Measurements from ENCODE around the gene PKD1.

DNA sequence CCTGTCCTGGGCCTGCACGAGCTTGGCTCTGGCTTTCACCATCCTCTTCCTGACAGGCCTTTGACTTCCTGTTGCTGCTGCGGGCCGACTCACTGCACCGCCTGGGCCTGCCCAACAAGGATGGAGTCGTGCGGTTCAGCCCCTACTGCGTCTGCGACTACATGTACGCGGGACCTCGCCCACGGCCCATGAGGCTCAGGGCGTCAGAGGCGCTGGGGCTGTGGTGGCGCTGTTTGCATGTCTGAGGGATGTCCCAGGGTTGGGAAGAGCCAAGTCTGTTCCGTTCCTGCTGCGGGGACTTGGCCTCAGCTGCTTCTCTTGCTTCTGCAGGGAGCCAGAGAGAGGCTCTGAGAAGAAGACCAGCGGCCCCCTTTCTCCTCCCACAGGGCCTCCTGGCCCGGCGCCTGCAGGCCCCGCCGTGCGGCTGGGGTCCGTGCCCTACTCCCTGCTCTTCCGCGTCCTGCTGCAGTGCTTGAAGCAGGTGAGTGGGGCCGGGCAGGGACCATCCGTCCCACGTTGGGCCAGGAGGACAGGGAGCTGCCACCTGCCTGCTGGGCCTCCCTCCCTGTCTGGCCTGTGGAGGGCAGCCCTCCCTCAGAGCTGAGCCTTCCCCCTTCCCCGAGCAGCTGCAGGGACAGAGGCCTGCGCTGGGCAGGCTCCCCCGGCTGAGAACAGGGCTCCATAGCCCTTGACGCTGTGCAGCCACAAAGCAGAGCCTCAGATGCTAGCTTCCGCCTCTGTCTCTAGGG, 64.1 kb downstream of the PKD1 start:
- TF ChIP-seq, protein P1, sequence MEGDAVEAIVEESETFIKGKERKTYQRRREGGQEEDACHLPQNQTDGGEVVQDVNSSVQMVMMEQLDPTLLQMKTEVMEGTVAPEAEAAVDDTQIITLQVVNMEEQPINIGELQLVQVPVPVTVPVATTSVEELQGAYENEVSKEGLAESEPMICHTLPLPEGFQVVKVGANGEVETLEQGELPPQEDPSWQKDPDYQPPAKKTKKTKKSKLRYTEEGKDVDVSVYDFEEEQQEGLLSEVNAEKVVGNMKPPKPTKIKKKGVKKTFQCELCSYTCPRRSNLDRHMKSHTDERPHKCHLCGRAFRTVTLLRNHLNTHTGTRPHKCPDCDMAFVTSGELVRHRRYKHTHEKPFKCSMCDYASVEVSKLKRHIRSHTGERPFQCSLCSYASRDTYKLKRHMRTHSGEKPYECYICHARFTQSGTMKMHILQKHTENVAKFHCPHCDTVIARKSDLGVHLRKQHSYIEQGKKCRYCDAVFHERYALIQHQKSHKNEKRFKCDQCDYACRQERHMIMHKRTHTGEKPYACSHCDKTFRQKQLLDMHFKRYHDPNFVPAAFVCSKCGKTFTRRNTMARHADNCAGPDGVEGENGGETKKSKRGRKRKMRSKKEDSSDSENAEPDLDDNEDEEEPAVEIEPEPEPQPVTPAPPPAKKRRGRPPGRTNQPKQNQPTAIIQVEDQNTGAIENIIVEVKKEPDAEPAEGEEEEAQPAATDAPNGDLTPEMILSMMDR (IDR thresholded peaks at IDR 0.05) = no peak
- no peak for TF ChIP-seq POLR2A (IDR thresholded peaks at IDR 0.05)

Data from body of pancreas (tissue), 4 donors.